HG02763 (cell line): ENCODE data around the gene CERT1.

Experiments
- ATAC-seq: cut with Tn5 transposase; IDR thresholded peaks from one replicate; pipeline ENCODE4 v1.9.1; 2021; ENCODE audit warnings: mild to moderate bottlenecking, moderate library complexity; ENCODE audit not compliant: unreplicated experiment

The CERT1 gene

GRCh38 chr5:75414241-75414640 is 97.2 kb downstream of the CERT1 start:
- ATAC-seq = no peak

GRCh38 chr5:75412111-75412990 is 99.1 kb downstream of the CERT1 start:
- no peak for ATAC-seq

- no peak for ATAC-seq
These were observed 106.1 kb downstream of the CERT1 start for GRCh38 chr5:75405296-75405695.

DNA sequence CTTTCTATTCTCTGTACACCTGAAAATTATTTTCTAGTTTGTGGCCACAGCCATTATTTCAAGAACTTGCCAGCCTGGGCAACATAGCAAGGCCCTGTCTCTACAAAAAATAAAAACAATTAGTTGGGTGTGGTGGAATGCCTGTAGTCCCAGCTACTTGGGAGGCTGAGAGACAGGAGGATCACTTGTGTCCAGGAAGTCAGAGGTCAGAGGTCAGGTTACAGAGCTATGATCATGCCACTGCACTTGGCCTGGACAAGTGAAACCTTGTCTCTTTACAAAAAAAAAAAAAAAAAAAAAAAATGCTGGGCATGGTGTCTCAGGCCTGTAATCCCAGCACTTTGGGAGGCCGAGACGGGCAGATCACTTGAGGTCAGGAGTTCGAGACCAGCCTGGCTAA is 116.2 kb downstream of the CERT1 start:
- ATAC-seq = no peak

DNA sequence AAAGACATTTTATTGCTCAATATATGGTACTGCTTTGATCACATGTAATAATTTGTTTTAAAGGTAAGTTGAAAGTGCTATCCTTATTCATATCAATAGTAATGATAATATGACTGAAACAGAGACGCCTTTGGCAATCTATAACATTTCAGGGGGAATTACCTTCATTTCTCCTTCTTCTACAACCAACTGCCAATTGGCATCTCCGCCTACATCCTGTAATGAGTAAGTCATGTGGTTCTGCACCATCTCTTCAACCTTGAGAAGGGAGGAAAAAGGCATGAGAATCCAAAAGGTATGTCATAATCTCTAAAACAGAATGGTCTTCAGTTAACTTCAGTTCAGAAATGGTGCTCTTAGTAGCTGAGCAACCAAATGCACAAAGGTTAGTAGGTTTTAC is 122.0 kb downstream of the CERT1 start:
- no peak for ATAC-seq

GRCh38 chr5:75387806-75388205 is 123.6 kb downstream of the CERT1 start:
- no peak for ATAC-seq

GRCh38 chr5:75384218-75384617 is 127.2 kb downstream of the CERT1 start:
- no peak for ATAC-seq

- ATAC-seq = no peak
These were observed 130.0 kb downstream of the CERT1 start for GRCh38 chr5:75381456-75381855.

DNA sequence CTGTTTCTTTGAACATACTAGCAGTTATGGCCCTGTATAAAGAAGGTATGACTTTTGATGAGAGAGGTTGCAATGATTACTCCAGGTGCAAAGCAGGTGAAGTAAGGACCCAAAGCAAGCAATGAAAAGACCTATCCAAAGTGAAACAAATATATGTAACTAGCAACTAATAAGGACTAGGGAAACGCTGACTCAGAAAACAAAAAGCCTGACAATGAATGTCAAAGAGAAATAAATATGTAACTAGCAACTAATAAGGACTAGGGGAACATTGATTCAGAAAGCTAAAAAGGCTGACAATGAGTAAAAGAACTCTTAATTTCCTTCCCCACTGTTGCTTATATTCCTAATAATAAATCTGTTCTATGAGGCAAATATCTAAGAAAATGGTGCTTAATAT is 131.3 kb downstream of the CERT1 start:
- no peak for ATAC-seq

- no peak for ATAC-seq
These were observed 136.0 kb downstream of the CERT1 start for GRCh38 chr5:75375414-75375813.

DNA sequence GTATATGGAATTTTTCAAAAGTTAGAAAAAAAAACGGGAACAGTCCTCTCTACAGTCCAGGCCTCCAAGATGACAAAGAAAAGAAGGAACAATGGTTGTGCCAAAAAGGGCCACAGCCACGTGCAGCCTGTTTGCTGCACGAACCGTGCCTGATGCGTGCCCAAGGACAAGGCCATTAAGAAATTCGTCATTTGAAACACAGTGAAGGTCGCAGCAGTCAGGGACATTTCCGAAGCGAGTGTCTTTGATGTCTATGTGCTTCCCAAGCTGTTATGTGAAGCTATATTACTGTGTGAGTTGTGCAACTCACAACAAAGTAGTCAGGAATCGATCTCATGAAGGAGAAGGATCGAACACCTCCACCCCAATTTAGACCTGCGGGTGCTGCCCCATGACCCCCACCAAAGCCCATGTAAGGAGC is 137.0 kb downstream of the CERT1 start:
- ATAC-seq = no peak

GRCh38 chr5:75373862-75374261 is 137.6 kb downstream of the CERT1 start:
- ATAC-seq = no peak

GRCh38 chr5:75368391-75368790 is 143.0 kb downstream of the CERT1 start:
- ATAC-seq = no peak

GRCh38 chr5:75367401-75367800 is 144.0 kb downstream of the CERT1 start:
- ATAC-seq = no peak

GRCh38 chr5:75366787-75367186 is 144.6 kb downstream of the CERT1 start:
- peak; percentile 75 for ATAC-seq

- no peak for ATAC-seq
These were observed 145.7 kb downstream of the CERT1 start for GRCh38 chr5:75365740-75366139.

DNA sequence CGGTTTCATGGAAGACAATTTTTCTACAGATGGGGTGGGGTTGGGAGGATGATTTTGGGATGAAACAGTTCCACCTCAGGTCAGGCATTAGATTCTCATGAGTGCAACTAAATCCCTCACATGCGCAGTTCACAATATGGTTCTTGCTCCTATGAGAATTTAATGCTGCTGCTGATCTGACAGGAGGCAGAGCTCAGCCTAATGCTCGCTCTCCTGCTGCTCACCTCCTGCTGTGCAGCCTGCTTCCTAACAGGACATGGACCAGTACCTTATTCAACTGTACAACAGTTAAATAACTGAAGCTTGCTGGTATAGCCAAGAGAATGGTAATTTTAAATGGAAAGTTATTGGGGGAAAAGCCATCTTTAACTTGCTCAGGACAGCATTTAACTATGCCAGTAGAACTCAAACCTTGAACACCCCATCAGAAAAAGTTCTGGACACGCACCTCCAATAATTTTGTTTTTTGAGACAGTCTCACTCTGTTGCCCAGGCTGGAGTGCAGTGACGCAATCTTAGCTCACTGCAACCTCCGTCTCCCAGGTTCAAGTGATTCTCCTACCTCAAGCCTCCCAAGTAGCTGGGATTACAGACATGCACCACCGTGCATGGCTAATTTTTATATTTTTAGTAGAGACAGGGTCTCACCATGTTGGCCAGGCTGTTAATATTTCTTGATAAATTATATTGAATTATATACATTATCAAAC is 146.7 kb downstream of the CERT1 start:
- no peak for ATAC-seq

DNA sequence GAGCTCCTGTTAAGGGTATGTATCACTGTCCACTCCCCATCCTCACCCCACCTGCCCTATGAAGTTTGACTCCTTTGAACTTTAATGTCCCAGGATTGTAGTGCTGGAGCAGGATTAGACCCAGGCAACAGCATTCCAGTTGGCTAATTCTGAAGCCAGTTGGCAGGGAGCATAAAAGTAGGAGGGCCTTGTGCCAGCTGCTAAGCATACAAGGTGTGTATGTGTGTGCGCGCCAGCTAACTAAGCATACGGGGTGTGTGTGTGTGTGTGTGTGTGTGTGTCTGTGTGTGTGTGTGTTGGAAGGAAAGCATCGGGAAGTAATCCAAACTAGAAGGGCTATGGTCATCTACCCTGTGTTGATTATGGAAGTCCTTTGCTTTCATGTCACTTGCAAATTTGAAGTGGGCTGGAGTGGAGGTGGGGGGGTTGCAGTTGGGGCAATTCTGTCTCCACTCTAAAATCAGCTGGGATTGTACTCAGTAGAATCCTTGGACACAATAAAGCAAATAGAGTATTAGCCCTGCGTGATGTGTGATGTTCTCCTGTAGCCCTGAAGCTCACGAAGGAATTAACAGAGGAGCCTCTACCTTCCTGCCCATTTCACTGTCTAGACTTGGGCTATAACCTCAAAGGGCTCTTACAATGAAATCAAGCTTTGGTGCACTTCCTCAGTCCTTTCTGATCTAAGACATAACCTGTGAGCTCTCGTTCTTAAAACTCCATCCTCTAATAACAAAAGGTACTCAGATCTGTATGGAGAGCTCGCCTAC is 147.5 kb downstream of the CERT1 start:
- no peak for ATAC-seq

- no peak for ATAC-seq
These were observed 148.3 kb downstream of the CERT1 start for GRCh38 chr5:75363111-75363510.

DNA sequence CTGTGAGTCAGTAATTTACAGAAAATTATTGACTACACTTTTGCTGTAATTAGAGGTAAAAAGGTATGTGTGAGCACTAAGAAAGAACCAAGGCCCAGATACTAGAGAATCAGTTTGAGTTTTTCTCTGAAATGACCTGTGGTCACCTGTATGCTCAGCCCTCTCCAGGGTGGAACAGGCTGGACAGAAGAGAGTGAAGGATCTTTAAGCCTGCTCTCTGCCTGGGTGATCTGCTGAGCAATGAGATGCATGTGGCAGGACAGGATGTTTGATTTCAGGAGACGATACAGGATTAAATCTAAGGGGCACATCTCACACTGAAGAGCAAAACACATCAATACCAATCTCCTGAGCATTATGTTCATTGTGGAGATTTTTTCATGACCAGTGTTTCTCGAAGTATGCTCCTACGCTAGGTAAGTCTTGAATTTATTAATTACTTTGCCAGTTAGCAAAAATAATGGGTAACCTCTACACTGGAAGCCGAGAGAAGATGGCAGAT is 148.9 kb downstream of the CERT1 start:
- no peak for ATAC-seq

- no peak for ATAC-seq
These were observed 150.1 kb downstream of the CERT1 start for GRCh38 chr5:75361310-75361709.
